Activated CD8-positive, alpha-beta T cell treated with anti-CD3 and anti-CD28 coated beads for 36 hours (primary cell): ENCODE data around the gene CEMIP. TPM values are rescaled to one million over a fixed set of nuclear protein-coding genes. Genes with fewer than 3 reads are reported as not detected.

Experiments used
- ATAC-seq: fragments of 200-7000 bp; cut with Tn5 transposase; one replicate; pipeline ENCODE4 v1.10.0; 2021; ENCODE audit warnings: mild to moderate bottlenecking, moderate library complexity
- CTCF ChIA-PET: fragments of 350-600 bp; sonication (Branson Sonifier 250); formaldehyde crosslinking; loops from one replicate; lab custom pipeline; 2021; ENCODE audit warnings: antibody characterized with exemption; lab: Charles Lee
- POLR2A ChIA-PET: fragments of 350-600 bp; sonication (Branson Sonifier 250); formaldehyde crosslinking; loops from one replicate; lab custom pipeline; 2021; ENCODE audit warnings: antibody characterized with exemption; lab: Charles Lee
- DNase-seq: peaks from one replicate; pipeline ENCODE4 v3.0.0-alpha.2; 2020
- H3K27ac Mint-ChIP-seq: one replicate; pipeline ENCODE4 v1.8.0; 2021; ENCODE audit warnings: mild to moderate bottlenecking, mixed read lengths
- H3K27me3 Mint-ChIP-seq: one replicate; pipeline ENCODE4 v1.8.0; 2021; ENCODE audit warnings: mixed read lengths
- H3K36me3 Mint-ChIP-seq: one replicate; pipeline ENCODE4 v1.8.0; 2021; ENCODE audit warnings: low read depth, mixed read lengths
- H3K4me1 Mint-ChIP-seq: one replicate; pipeline ENCODE4 v1.8.0; 2021; ENCODE audit warnings: low read depth, mixed read lengths
- H3K4me3 Mint-ChIP-seq: one replicate; pipeline ENCODE4 v1.8.0; 2021; ENCODE audit warnings: mild to moderate bottlenecking, moderate library complexity, mixed read lengths
- H3K9me3 Mint-ChIP-seq: one replicate; pipeline ENCODE4 v1.8.0; 2021; ENCODE audit warnings: mixed read lengths
- CTCF ChIP-seq: fragments of 200-600 bp; IDR thresholded peaks from one replicate; pipeline ENCODE4 v1.8.0; 2022; ENCODE audit warnings: antibody characterized with exemption, mild to moderate bottlenecking
- intact Hi-C: fragments of 100-400 bp; cut with micrococcal nuclease; formaldehyde crosslinking; loops from one replicate; pipeline ENCODE4 v1.10.0; 2022
- total RNA-seq, 2 experiments: library from RNA; stranded (reverse); gene quantifications; one replicate each; pipeline ENCODE4 v1.2.3, GENCODE V29; 2021

Gene CEMIP
- total RNA-seq, 2 experiments from 2014 or later = not detected

- POLR2A ChIA-PET = interaction anchor here (0.6 kb wide), 1 partner anchor 179 kb away, joined by 3 read pairs; no protein-coding TSS in a partner anchor
Observed at GRCh38 chr15:80789796-80790195, 10.6 kb downstream of the CEMIP start.

GRCh38 chr15:80790236-80790635, 11.1 kb downstream of the CEMIP start:
- H3K36me3 Mint-ChIP-seq = no peaks in the 10 kb centered on the region
- peaks cover 24% of the 10 kb centered on the region for H3K27me3 Mint-ChIP-seq
- no peak overlapping the region for H3K4me3 Mint-ChIP-seq
- H3K9me3 Mint-ChIP-seq = no peaks in the 10 kb centered on the region
- TF ChIP-seq CTCF = no peak
- no peaks in the 10 kb centered on the region for H3K4me1 Mint-ChIP-seq
- ChIA-PET CTCF (interaction anchor here (1.1 kb wide), 1 partner anchor 11 kb away, joined by 4 read pairs; the partner anchor contains the start of gene CEMIP), POLR2A (interaction anchor here (0.6 kb wide), 1 partner anchor 180 kb away, joined by 3 read pairs; no protein-coding TSS in a partner anchor)
- no peak overlapping the region for H3K27ac Mint-ChIP-seq
- no peak for ATAC-seq
- DNase-seq = no peak
- intact Hi-C loops = no loop called here

More at GRCh38 chr15:80789796-80790195, 10.6 kb downstream of the CEMIP start:
- Mint-ChIP-seq H3K36me3 (no peaks in the 10 kb centered on the region), H3K4me1 (no peaks in the 10 kb centered on the region), H3K4me3 (no peak overlapping the region), H3K27ac (no peak overlapping the region), H3K27me3 (peaks cover 20% of the 10 kb centered on the region), H3K9me3 (no peaks in the 10 kb centered on the region)
- intact Hi-C loops = no loop called here
- ATAC-seq (no peak), DNase-seq (no peak)
- CTCF ChIA-PET = interaction anchor here (1.1 kb wide), 1 partner anchor 11 kb away, joined by 4 read pairs; the partner anchor contains the start of gene CEMIP
- no peak for TF ChIP-seq CTCF

GRCh38 chr15:80791004-80791403, 11.8 kb downstream of the CEMIP start:
- TF ChIP-seq CTCF = no peak
- ATAC-seq (no peak), DNase-seq (no peak)
- Mint-ChIP-seq H3K4me3 (no peak overlapping the region), H3K27ac (no peak overlapping the region), H3K9me3 (no peaks in the 10 kb centered on the region), H3K36me3 (no peaks in the 10 kb centered on the region), H3K4me1 (no peaks in the 10 kb centered on the region), H3K27me3 (peaks cover 24% of the 10 kb centered on the region)
- CTCF ChIA-PET = no interaction called here
- intact Hi-C loops = no loop called here
- POLR2A ChIA-PET = no interaction called here

GRCh38 chr15:80796407-80796806, 17.2 kb downstream of the CEMIP start:
- CTCF ChIA-PET = interaction anchor here (1.3 to 1.8 kb wide), 3 partner anchors 17 to 174 kb away, joined by 4 to 6 read pairs (median 6); partner anchors contain the start of gene CEMIP
- peaks cover 17% of the 10 kb centered on the region for H3K27me3 Mint-ChIP-seq
- intact Hi-C loops = no loop called here
- TF ChIP-seq CTCF = no peak
- H3K9me3 Mint-ChIP-seq = no peaks in the 10 kb centered on the region
- POLR2A ChIA-PET = interaction anchor here (0.6 kb wide), 1 partner anchor 1525 kb away, joined by 3 read pairs; no protein-coding TSS in a partner anchor
- H3K4me3 Mint-ChIP-seq = no peak overlapping the region
- H3K4me1 Mint-ChIP-seq = no peaks in the 10 kb centered on the region
- DNase-seq = no peak
- no peaks in the 10 kb centered on the region for H3K36me3 Mint-ChIP-seq
- no peak overlapping the region for H3K27ac Mint-ChIP-seq
- ATAC-seq = no peak

GRCh38 chr15:80798911-80799310, 19.7 kb downstream of the CEMIP start:
- DNase-seq (no peak), ATAC-seq (no peak)
- intact Hi-C loops = no loop called here
- H3K9me3 Mint-ChIP-seq = peaks cover 2% of the 10 kb centered on the region
- peaks cover 7% of the 10 kb centered on the region for H3K4me1 Mint-ChIP-seq
- H3K36me3 Mint-ChIP-seq = no peaks in the 10 kb centered on the region
- ChIA-PET POLR2A (no interaction called here), CTCF (interaction anchor here (0.7 to 1.5 kb wide), 2 partner anchors 9 to 136 kb away, joined by 3 read pairs; no protein-coding TSS in a partner anchor)
- no peak for TF ChIP-seq CTCF
- peaks cover 8% of the 10 kb centered on the region for H3K27me3 Mint-ChIP-seq
- H3K27ac Mint-ChIP-seq = no peak overlapping the region
- H3K4me3 Mint-ChIP-seq = no peak overlapping the region
